Neural cell (in vitro differentiated cells): ENCODE results near the gene TMOD2. TPM values are rescaled to one million over a fixed set of nuclear protein-coding genes. Genes with fewer than 3 reads are reported as not detected.

Experiments
- H2AFZ ChIP-seq: fragments of 200-600, 300-800 bp; sonication (generic), shearing (Covaris generic); 2 replicates; pipeline ENCODE4 v1.6.0; 2014; ENCODE audit warnings: low read depth, mild to moderate bottlenecking, antibody characterized with exemption, low read length, moderate library complexity
- H3F3A ChIP-seq: fragments of 200-600 bp; shearing (Covaris generic); 2 replicates; pipeline ENCODE4 v1.6.1; 2016; ENCODE audit warnings: mild to moderate bottlenecking, moderate library complexity, mixed read lengths, antibody characterized with exemption, low read length; ENCODE audit not compliant: insufficient read depth, poor library complexity, severe bottlenecking
- H3K27ac ChIP-seq: fragments of 200-600, 300-800 bp; sonication (generic), shearing (Covaris generic); 2 replicates; pipeline ENCODE4 v1.5.1; 2014; ENCODE audit warnings: mild to moderate bottlenecking, low read length, moderate library complexity
- H3K27me3 ChIP-seq: fragments of 300-800, 200-600 bp; sonication (generic), shearing (Covaris generic); 2 replicates; pipeline ENCODE4 v1.6.0; 2014; ENCODE audit warnings: mild to moderate bottlenecking, low read depth, low read length, moderate library complexity; ENCODE audit not compliant: insufficient read depth
- H3K36me3 ChIP-seq: fragments of 300-800, 200-600 bp; sonication (generic), shearing (Covaris generic); 2 replicates; pipeline ENCODE4 v1.5.1; 2014; ENCODE audit warnings: mild to moderate bottlenecking, antibody characterized with exemption, low read length, moderate library complexity; ENCODE audit not compliant: insufficient read depth
- H3K4me2 ChIP-seq: fragments of 300-800, 200-600 bp; sonication (generic), shearing (Covaris generic); 2 replicates; pipeline ENCODE4 v1.6.0; 2014; ENCODE audit warnings: mild to moderate bottlenecking, low read length
- H3K4me3 ChIP-seq: fragments of 300-800, 200-600 bp; sonication (generic), shearing (Covaris generic); 2 replicates; pipeline ENCODE4 v1.5.1; 2014; ENCODE audit warnings: mild to moderate bottlenecking, low read length, moderate library complexity
- H3K79me2 ChIP-seq: fragments of 200-600 bp; shearing (Covaris generic); replicated peaks from 2 replicates; pipeline ENCODE4 v1.6.0; 2014; ENCODE audit warnings: mild to moderate bottlenecking, low read length, moderate library complexity; ENCODE audit not compliant: insufficient read depth
- H3K9ac ChIP-seq: fragments of 300-800, 200-600 bp; sonication (generic), shearing (Covaris generic); 2 replicates; pipeline ENCODE4 v1.6.1; 2016; ENCODE audit warnings: mild to moderate bottlenecking, low read length, mixed read lengths
- H3K9me2 ChIP-seq: fragments of 200-600 bp; shearing (Covaris generic); 2 replicates; pipeline ENCODE4 v1.6.1; 2016; ENCODE audit warnings: mild to moderate bottlenecking, low read length, mixed read lengths; ENCODE audit not compliant: insufficient read depth
- H3K9me3 ChIP-seq: fragments of 200-600, 300-800 bp; sonication (generic), shearing (Covaris generic); 2 replicates; pipeline ENCODE4 v1.6.1; 2016; ENCODE audit warnings: mild to moderate bottlenecking, mixed run types, low read length, moderate library complexity, mixed read lengths
- H4K20me1 ChIP-seq: fragments of 200-600 bp; shearing (Covaris generic); 2 replicates; pipeline ENCODE4 v1.6.1; 2016; ENCODE audit warnings: mild to moderate bottlenecking, mixed run types; ENCODE audit not compliant: insufficient read depth
- EP300 ChIP-seq: fragments of 450-650 bp; conservative IDR thresholded peaks from 2 replicates; pipeline ENCODE4 v1.6.1; 2014; ENCODE audit warnings: antibody characterized with exemption, mild to moderate bottlenecking, moderate library complexity; ENCODE audit not compliant: poor library complexity, severe bottlenecking
- EZH2 ChIP-seq: fragments of 200-600, 300-800 bp; shearing (Covaris generic), sonication (generic); IDR thresholded peaks from 2 replicates; pipeline ENCODE4 v1.6.1; 2014; ENCODE audit warnings: antibody characterized with exemption, low read length, borderline replicate concordance, mild to moderate bottlenecking; ENCODE audit not compliant: insufficient read depth, poor library complexity, severe bottlenecking
- MXI1 ChIP-seq: fragments of 450-650 bp; conservative IDR thresholded peaks from 2 replicates; pipeline ENCODE4 v1.6.1; 2014; ENCODE audit warnings: antibody characterized with exemption, mild to moderate bottlenecking; ENCODE audit not compliant: poor library complexity, severe bottlenecking
- POLR2AphosphoS5 ChIP-seq: IDR thresholded peaks from 2 replicates; pipeline ENCODE4 v1.6.1; 2012
- RAD21 ChIP-seq: fragments of 450-650 bp; conservative IDR thresholded peaks from 2 replicates; pipeline ENCODE4 v1.6.1; 2014; ENCODE audit warnings: antibody characterized with exemption, mild to moderate bottlenecking, moderate library complexity
- SMC3 ChIP-seq: fragments of 450-650 bp; conservative IDR thresholded peaks from 2 replicates; pipeline ENCODE4 v1.6.1; 2014; ENCODE audit warnings: antibody characterized with exemption, mild to moderate bottlenecking, moderate library complexity; ENCODE audit not compliant: poor library complexity
- TAF1 ChIP-seq: IDR thresholded peaks from 2 replicates; pipeline ENCODE4 v1.6.1; 2012; ENCODE audit warnings: low read depth
- polyA plus RNA-seq: library from polyadenylated mRNA; depleted of rRNA; stranded (reverse); fragments of >200 nt; gene quantifications from 2 replicates; pipeline ENCODE4 v1.2.3, GENCODE V29; 2014
- small RNA-seq, 3 experiments: library from RNA; depleted of rRNA; stranded (forward); fragments of <200 nt; gene quantifications; one replicate each; pipeline ENCODE3, GENCODE V24; 2012
- TF ChIP-seq, protein P1 (sequence below): IDR thresholded peaks from 2 replicates; pipeline ENCODE4 v1.6.1; 2012; ENCODE audit warnings: borderline replicate concordance
- TF ChIP-seq, protein P2 (sequence below): fragments of 450-650 bp; IDR thresholded peaks from 2 replicates; pipeline ENCODE4 v1.5.1; 2014; ENCODE audit warnings: antibody characterized with exemption, mild to moderate bottlenecking, moderate library complexity; ENCODE audit not compliant: poor library complexity, severe bottlenecking

TMOD2 gene
- polyA plus RNA-seq, 1 donor from 2014 or later = 79.9 TPM

DNA sequence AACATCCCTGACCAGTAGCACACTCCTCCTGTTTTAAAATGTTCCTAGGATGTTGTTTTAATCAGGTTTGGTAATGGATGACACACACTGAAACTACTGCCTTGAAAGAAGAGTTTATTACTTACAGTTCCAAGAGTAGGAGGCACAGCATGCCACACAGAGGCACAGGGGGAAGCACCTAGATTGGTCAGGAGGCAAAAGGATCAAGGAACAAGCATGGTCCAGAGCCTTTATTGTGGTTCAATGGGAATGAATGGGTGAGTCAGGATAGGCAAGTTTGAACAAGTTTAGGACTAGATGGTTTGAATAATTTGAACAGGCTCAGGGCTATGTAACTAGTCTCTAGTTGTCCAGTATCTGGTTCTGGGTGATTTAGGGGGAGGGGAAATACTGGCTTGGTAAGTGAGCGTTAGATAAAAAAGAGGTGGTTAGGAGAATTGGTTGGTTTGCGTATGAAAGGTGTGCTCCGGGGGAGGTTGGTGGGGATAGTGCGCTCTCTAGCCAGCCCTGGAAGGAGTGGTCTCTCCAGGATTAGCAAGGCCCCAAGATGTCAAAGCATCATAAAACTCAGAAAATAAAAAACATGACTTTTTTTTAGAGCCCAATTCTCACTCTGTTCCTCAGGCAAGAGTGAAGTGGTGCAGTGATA lies 113.1 kb downstream of the TMOD2 start:
- H3K4me2 ChIP-seq = no peak overlapping the region
- no peak overlapping the region for H3K9ac ChIP-seq
- H3K4me3 ChIP-seq = no peak overlapping the region
- no peaks in the 10 kb centered on the region for H3K79me2 ChIP-seq
- no peaks in the 10 kb centered on the region for H3K9me3 ChIP-seq
- H3F3A ChIP-seq = no peaks in the 10 kb centered on the region
- H3K27me3 ChIP-seq = no peaks in the 10 kb centered on the region
- H2AFZ ChIP-seq = no peak overlapping the region
- TF ChIP-seq, protein P1, sequence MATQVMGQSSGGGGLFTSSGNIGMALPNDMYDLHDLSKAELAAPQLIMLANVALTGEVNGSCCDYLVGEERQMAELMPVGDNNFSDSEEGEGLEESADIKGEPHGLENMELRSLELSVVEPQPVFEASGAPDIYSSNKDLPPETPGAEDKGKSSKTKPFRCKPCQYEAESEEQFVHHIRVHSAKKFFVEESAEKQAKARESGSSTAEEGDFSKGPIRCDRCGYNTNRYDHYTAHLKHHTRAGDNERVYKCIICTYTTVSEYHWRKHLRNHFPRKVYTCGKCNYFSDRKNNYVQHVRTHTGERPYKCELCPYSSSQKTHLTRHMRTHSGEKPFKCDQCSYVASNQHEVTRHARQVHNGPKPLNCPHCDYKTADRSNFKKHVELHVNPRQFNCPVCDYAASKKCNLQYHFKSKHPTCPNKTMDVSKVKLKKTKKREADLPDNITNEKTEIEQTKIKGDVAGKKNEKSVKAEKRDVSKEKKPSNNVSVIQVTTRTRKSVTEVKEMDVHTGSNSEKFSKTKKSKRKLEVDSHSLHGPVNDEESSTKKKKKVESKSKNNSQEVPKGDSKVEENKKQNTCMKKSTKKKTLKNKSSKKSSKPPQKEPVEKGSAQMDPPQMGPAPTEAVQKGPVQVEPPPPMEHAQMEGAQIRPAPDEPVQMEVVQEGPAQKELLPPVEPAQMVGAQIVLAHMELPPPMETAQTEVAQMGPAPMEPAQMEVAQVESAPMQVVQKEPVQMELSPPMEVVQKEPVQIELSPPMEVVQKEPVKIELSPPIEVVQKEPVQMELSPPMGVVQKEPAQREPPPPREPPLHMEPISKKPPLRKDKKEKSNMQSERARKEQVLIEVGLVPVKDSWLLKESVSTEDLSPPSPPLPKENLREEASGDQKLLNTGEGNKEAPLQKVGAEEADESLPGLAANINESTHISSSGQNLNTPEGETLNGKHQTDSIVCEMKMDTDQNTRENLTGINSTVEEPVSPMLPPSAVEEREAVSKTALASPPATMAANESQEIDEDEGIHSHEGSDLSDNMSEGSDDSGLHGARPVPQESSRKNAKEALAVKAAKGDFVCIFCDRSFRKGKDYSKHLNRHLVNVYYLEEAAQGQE = no peak
- TF ChIP-seq EP300 (no peak), MXI1 (no peak), EZH2 (no peak), SMC3 (no peak), RAD21 (no peak), TAF1 (no peak), POLR2AphosphoS5 (no peak)
- TF ChIP-seq, protein P2, sequence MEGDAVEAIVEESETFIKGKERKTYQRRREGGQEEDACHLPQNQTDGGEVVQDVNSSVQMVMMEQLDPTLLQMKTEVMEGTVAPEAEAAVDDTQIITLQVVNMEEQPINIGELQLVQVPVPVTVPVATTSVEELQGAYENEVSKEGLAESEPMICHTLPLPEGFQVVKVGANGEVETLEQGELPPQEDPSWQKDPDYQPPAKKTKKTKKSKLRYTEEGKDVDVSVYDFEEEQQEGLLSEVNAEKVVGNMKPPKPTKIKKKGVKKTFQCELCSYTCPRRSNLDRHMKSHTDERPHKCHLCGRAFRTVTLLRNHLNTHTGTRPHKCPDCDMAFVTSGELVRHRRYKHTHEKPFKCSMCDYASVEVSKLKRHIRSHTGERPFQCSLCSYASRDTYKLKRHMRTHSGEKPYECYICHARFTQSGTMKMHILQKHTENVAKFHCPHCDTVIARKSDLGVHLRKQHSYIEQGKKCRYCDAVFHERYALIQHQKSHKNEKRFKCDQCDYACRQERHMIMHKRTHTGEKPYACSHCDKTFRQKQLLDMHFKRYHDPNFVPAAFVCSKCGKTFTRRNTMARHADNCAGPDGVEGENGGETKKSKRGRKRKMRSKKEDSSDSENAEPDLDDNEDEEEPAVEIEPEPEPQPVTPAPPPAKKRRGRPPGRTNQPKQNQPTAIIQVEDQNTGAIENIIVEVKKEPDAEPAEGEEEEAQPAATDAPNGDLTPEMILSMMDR = no peak
- peaks cover 6% of the 10 kb centered on the region for H3K36me3 ChIP-seq
- H4K20me1 ChIP-seq = no peaks in the 10 kb centered on the region
- no peak overlapping the region for H3K27ac ChIP-seq
- no peaks in the 10 kb centered on the region for H3K9me2 ChIP-seq

DNA sequence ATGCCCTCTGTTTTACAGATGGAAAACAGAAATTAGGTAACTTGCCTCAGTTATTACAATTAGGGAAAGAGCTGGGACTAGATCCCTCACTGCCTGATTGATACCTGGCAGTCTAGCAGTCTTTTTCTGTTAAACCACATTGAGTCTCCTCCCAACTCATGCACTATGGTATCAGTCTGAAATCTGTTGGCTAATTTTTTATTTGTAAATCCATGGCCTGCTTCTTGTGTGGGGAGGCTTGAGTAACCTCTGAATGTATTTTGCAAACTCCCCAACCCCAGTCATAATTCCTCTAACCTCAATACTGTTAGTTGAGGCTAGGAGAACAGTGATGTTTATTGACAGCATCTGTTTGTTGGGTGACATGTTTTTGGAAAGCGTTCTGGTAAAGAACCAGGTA lies 113.9 kb downstream of the TMOD2 start:
- Histone ChIP-seq H3K4me3 (no peak overlapping the region), H3K9me2 (no peaks in the 10 kb centered on the region), H3F3A (no peaks in the 10 kb centered on the region), H2AFZ (no peak overlapping the region), H3K79me2 (no peaks in the 10 kb centered on the region), H3K4me2 (no peak overlapping the region), H3K9me3 (no peaks in the 10 kb centered on the region), H3K27me3 (no peaks in the 10 kb centered on the region), H3K9ac (no peak overlapping the region), H3K36me3 (peaks cover 6% of the 10 kb centered on the region), H3K27ac (no peak overlapping the region), H4K20me1 (no peaks in the 10 kb centered on the region)
- no peak for TF ChIP-seq EZH2
- TF ChIP-seq, protein P2 = no peak

Small RNA genes within 50 kb of the gene (small RNA-seq; reads per million reads assigned to genes)
- gene AC090971.5 (0 reads per million in 3 experiments), gene RF00017 (0 reads per million in 3 experiments)

Other genes starting within 250 kb of the TMOD2 start
- gene DMXL2, start 128.8 kb upstream of the TMOD2 start, polyA plus RNA-seq = 147 and 176 TPM in 2 replicates
- gene SCG3, start 70.1 kb upstream of the TMOD2 start, polyA plus RNA-seq = 61.3 and 68.7 TPM in 2 replicates
- 6.1 and 8.3 TPM in 2 replicates for gene LYSMD2, start 13.9 kb upstream of the TMOD2 start, polyA plus RNA-seq
- 10.5 and 12.6 TPM in 2 replicates for gene TMOD3, start 78.1 kb downstream of the TMOD2 start, polyA plus RNA-seq
- 30.1 and 30.3 TPM in 2 replicates for gene LEO1, start 220.2 kb downstream of the TMOD2 start, polyA plus RNA-seq